Endothelial cell of umbilical vein (primary cell): ENCODE results near the gene DMRT1.

Experiments
- EZH2 ChIP-seq: IDR thresholded peaks from 2 replicates; pipeline ENCODE4 v1.6.1; 2012; ENCODE audit warnings: borderline replicate concordance, low read depth, mild to moderate bottlenecking, moderate library complexity, low read length, inconsistent platforms; ENCODE audit not compliant: severe bottlenecking
- FOS ChIP-seq: IDR thresholded peaks from 2 replicates; pipeline ENCODE4 v1.6.1; 2011; ENCODE audit warnings: mild to moderate bottlenecking, low read length, moderate library complexity, borderline replicate concordance; ENCODE audit not compliant: insufficient read depth
- GATA2 ChIP-seq: IDR thresholded peaks from 2 replicates; pipeline ENCODE4 v1.7.0; 2011; ENCODE audit warnings: low read depth, mild to moderate bottlenecking, moderate library complexity, mixed read lengths, low read length; ENCODE audit not compliant: insufficient read length, insufficient read depth
- MYC ChIP-seq: IDR thresholded peaks from one replicate; pipeline ENCODE4 v1.6.1; 2011; ENCODE audit warnings: mild to moderate bottlenecking, low read depth, low read length
- POLR2A ChIP-seq: IDR thresholded peaks from 2 replicates; pipeline ENCODE4 v1.6.1; 2012; ENCODE audit warnings: low read depth, mild to moderate bottlenecking, control low read depth, low read length
- POLR2AphosphoS5 ChIP-seq: IDR thresholded peaks from 2 replicates; pipeline ENCODE4 v1.6.1; 2012; ENCODE audit warnings: low read depth, mild to moderate bottlenecking, control low read depth, low read length, moderate library complexity; ENCODE audit not compliant: insufficient read depth
- TF ChIP-seq, protein P1 (sequence below), 2 donors: IDR thresholded peaks; 1 replicate in 1 of 2; 2 replicates in 1 of 2; pipeline ENCODE4 v1.5.1; 2011; ENCODE audit warnings: low read length in 2 of 2, mild to moderate bottlenecking in 2 of 2, moderate library complexity in 2 of 2, control low read depth in 1 of 2, inconsistent platforms in 1 of 2, low read depth in 1 of 2; ENCODE audit not compliant: insufficient read depth in 1 of 2; ENCODE audit errors: extremely low read depth in 1 of 2
- TF ChIP-seq, protein P2 (sequence below): IDR thresholded peaks from 2 replicates; pipeline ENCODE4 v1.6.1; 2011; ENCODE audit not compliant: insufficient read depth, insufficient read length

- TF ChIP-seq, protein P1, sequence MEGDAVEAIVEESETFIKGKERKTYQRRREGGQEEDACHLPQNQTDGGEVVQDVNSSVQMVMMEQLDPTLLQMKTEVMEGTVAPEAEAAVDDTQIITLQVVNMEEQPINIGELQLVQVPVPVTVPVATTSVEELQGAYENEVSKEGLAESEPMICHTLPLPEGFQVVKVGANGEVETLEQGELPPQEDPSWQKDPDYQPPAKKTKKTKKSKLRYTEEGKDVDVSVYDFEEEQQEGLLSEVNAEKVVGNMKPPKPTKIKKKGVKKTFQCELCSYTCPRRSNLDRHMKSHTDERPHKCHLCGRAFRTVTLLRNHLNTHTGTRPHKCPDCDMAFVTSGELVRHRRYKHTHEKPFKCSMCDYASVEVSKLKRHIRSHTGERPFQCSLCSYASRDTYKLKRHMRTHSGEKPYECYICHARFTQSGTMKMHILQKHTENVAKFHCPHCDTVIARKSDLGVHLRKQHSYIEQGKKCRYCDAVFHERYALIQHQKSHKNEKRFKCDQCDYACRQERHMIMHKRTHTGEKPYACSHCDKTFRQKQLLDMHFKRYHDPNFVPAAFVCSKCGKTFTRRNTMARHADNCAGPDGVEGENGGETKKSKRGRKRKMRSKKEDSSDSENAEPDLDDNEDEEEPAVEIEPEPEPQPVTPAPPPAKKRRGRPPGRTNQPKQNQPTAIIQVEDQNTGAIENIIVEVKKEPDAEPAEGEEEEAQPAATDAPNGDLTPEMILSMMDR (IDR thresholded peaks at IDR 0.05; ENCODE audit: extremely low read depth in 1 of 2, insufficient read depth in 1 of 2, low read depth in 1 of 2, low read length in 2 of 2) = no peak
- TF ChIP-seq EZH2 (peak; percentile 4), POLR2AphosphoS5 (no peak), POLR2A (no peak), FOS (no peak), MYC (no peak), GATA2 (no peak)
- TF ChIP-seq, protein P2, sequence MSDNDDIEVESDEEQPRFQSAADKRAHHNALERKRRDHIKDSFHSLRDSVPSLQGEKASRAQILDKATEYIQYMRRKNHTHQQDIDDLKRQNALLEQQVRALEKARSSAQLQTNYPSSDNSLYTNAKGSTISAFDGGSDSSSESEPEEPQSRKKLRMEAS = no peak
Observed at GRCh38 chr9:977838-978830, 136.6 kb downstream of the DMRT1 start.
